ES-I3 (cell line): ENCODE measurements around the gene AHCYL2.

ENCODE experiments used
- H3K36me3 ChIP-seq: 2 replicates; pipeline ENCODE4 v1.6.1; 2013; ENCODE audit warnings: mild to moderate bottlenecking, low read length, control low read depth, moderate library complexity; ENCODE audit not compliant: insufficient read depth
- H3K4me1 ChIP-seq: 2 replicates; pipeline ENCODE4 v1.6.1; 2013; ENCODE audit warnings: mild to moderate bottlenecking, control low read depth, low read length; ENCODE audit not compliant: insufficient read depth
- H3K9ac ChIP-seq: 2 replicates; pipeline ENCODE4 v1.6.1; 2013; ENCODE audit warnings: low read depth, mild to moderate bottlenecking, low read length, moderate library complexity
- H3K9me3 ChIP-seq: 2 replicates; pipeline ENCODE4 v1.6.1; 2013; ENCODE audit warnings: mild to moderate bottlenecking, low read length, moderate library complexity; ENCODE audit not compliant: control insufficient read depth, insufficient read depth

Gene AHCYL2

GRCh38 chr7:129371487-129371886 lies 146.7 kb downstream of the AHCYL2 start:
- no peak overlapping the region for H3K9ac ChIP-seq
- no peaks in the 10 kb centered on the region for H3K36me3 ChIP-seq
- no peaks in the 10 kb centered on the region for H3K9me3 ChIP-seq
- H3K4me1 ChIP-seq, result peaks cover 31% of the 10 kb centered on the region

GRCh38 chr7:129373651-129374428 lies 149.0 kb downstream of the AHCYL2 start:
- no peaks in the 10 kb centered on the region for H3K36me3 ChIP-seq
- H3K9me3 ChIP-seq, result no peaks in the 10 kb centered on the region
- no peak overlapping the region for H3K9ac ChIP-seq
- H3K4me1 ChIP-seq, result peaks cover 18% of the 10 kb centered on the region

- Histone ChIP-seq H3K4me1 (peaks cover 18% of the 10 kb centered on the region), H3K9me3 (no peaks in the 10 kb centered on the region), H3K36me3 (no peaks in the 10 kb centered on the region), H3K9ac (no peak overlapping the region)
Observed at GRCh38 chr7:129375141-129375938, 150.5 kb downstream of the AHCYL2 start.

- Histone ChIP-seq H3K9ac (no peak overlapping the region), H3K9me3 (no peaks in the 10 kb centered on the region), H3K36me3 (no peaks in the 10 kb centered on the region), H3K4me1 (peaks cover 18% of the 10 kb centered on the region)
Observed at GRCh38 chr7:129376076-129376777, 151.4 kb downstream of the AHCYL2 start.

- Histone ChIP-seq H3K9ac (no peak overlapping the region), H3K4me1 (peaks cover 18% of the 10 kb centered on the region)
Observed at GRCh38 chr7:129376778-129377700, 152.2 kb downstream of the AHCYL2 start.

GRCh38 chr7:129381710-129382484 lies 157.1 kb downstream of the AHCYL2 start:
- Histone ChIP-seq H3K9me3 (no peaks in the 10 kb centered on the region), H3K9ac (no peak overlapping the region), H3K4me1 (peaks cover 14% of the 10 kb centered on the region), H3K36me3 (no peaks in the 10 kb centered on the region)

More at GRCh38 chr7:129376778-129377700, 152.2 kb downstream of the AHCYL2 start:
- H3K36me3 ChIP-seq, result no peaks in the 10 kb centered on the region
- no peaks in the 10 kb centered on the region for H3K9me3 ChIP-seq

GRCh38 chr7:129383542-129384132 lies 158.8 kb downstream of the AHCYL2 start:
- peaks cover 25% of the 10 kb centered on the region for H3K4me1 ChIP-seq
- no peaks in the 10 kb centered on the region for H3K9me3 ChIP-seq
- no peak overlapping the region for H3K9ac ChIP-seq
- H3K36me3 ChIP-seq, result no peaks in the 10 kb centered on the region

GRCh38 chr7:129385116-129385515 lies 160.3 kb downstream of the AHCYL2 start:
- Histone ChIP-seq H3K9me3 (no peaks in the 10 kb centered on the region), H3K9ac (no peak overlapping the region), H3K4me1 (peaks cover 25% of the 10 kb centered on the region), H3K36me3 (0 out of 2 replicates have a peak, but pooled peaks cover 3% of the 10 kb centered on the region)

GRCh38 chr7:129385598-129385997 lies 160.8 kb downstream of the AHCYL2 start:
- Histone ChIP-seq H3K9me3 (no peaks in the 10 kb centered on the region), H3K36me3 (0 out of 2 replicates have a peak, but pooled peaks cover 3% of the 10 kb centered on the region), H3K9ac (no peak overlapping the region)

GRCh38 chr7:129386506-129386905 lies 161.7 kb downstream of the AHCYL2 start:
- peaks cover 25% of the 10 kb centered on the region for H3K4me1 ChIP-seq
- no peaks in the 10 kb centered on the region for H3K9me3 ChIP-seq
- 0 out of 2 replicates have a peak, but pooled peaks cover 3% of the 10 kb centered on the region for H3K36me3 ChIP-seq
- H3K9ac ChIP-seq, result no peak overlapping the region

More at GRCh38 chr7:129385598-129385997, 160.8 kb downstream of the AHCYL2 start:
- peaks cover 25% of the 10 kb centered on the region for H3K4me1 ChIP-seq

GRCh38 chr7:129387537-129387936 lies 162.7 kb downstream of the AHCYL2 start:
- Histone ChIP-seq H3K36me3 (0 out of 2 replicates have a peak, but pooled peaks cover 3% of the 10 kb centered on the region), H3K9ac (no peak overlapping the region), H3K9me3 (no peaks in the 10 kb centered on the region), H3K4me1 (peaks cover 25% of the 10 kb centered on the region)

GRCh38 chr7:129388333-129389098 lies 163.7 kb downstream of the AHCYL2 start:
- H3K36me3 ChIP-seq, result 0 out of 2 replicates have a peak, but pooled peaks cover 3% of the 10 kb centered on the region
- no peaks in the 10 kb centered on the region for H3K9me3 ChIP-seq
- H3K4me1 ChIP-seq, result peaks cover 25% of the 10 kb centered on the region
- H3K9ac ChIP-seq, result no peak overlapping the region
